OCI-LY3 (cell line): Measurements from ENCODE around the gene BCL11A.

Experiments used
- H2AFZ ChIP-seq: fragments of 200-600, 300-600 bp; shearing (Covaris generic); 2 replicates; pipeline ENCODE4 v1.6.0; 2014; ENCODE audit warnings: antibody characterized with exemption, low read depth, low read length
- H3K27ac ChIP-seq: fragments of 200-600, 300-600 bp; sonication (generic); 2 replicates; pipeline ENCODE4 v1.5.1; 2014; ENCODE audit warnings: mild to moderate bottlenecking, low read length, moderate library complexity, mixed read lengths
- H3K27me3 ChIP-seq: fragments of 200-600, 300-600 bp; sonication (generic); 2 replicates; pipeline ENCODE4 v1.6.1; 2014; ENCODE audit warnings: low read depth, low read length, mixed read lengths
- H3K36me3 ChIP-seq: fragments of 200-600, 300-600 bp; sonication (generic); replicated peaks from 2 replicates; pipeline ENCODE3; 2014; ENCODE audit warnings: low read depth, low read length, mixed read lengths
- H3K4me1 ChIP-seq: fragments of 300-600, 200-600 bp; sonication (generic); 2 replicates; pipeline ENCODE4 v1.6.1; 2014; ENCODE audit warnings: low read length, mixed read lengths
- H3K4me2 ChIP-seq: fragments of 200-600, 300-600 bp; sonication (generic); 2 replicates; pipeline ENCODE4 v1.6.1; 2014; ENCODE audit warnings: low read length, mixed read lengths
- H3K4me3 ChIP-seq: fragments of 300-600, 200-600 bp; sonication (generic); 2 replicates; pipeline ENCODE4 v1.5.1; 2014; ENCODE audit warnings: antibody characterized with exemption, mild to moderate bottlenecking, low read length, moderate library complexity
- H3K79me2 ChIP-seq: fragments of 300-600, 200-600 bp; shearing (Covaris generic); 2 replicates; pipeline ENCODE4 v1.6.1; 2014; ENCODE audit warnings: mild to moderate bottlenecking, low read length, mixed read lengths
- H3K9ac ChIP-seq: fragments of 300-600, 200-600 bp; shearing (Covaris generic); 2 replicates; pipeline ENCODE4 v1.6.0; 2014; ENCODE audit warnings: mild to moderate bottlenecking, low read length, moderate library complexity
- H3K9me3 ChIP-seq: fragments of 200-600, 300-600 bp; shearing (Covaris generic); 2 replicates; pipeline ENCODE4 v1.6.1; 2014; ENCODE audit warnings: low read length, mixed read lengths; ENCODE audit not compliant: insufficient read depth
- H4K20me1 ChIP-seq: fragments of 200-600, 300-600 bp; sonication (generic); 2 replicates; pipeline ENCODE4 v1.6.1; 2016; ENCODE audit warnings: low read length, mixed read lengths; ENCODE audit not compliant: insufficient read depth
- CTCF ChIP-seq: fragments of 200-600, 300-600 bp; sonication (generic); IDR thresholded peaks from 2 replicates; pipeline ENCODE4 v1.5.1; 2014; ENCODE audit warnings: antibody characterized with exemption, low read length, low read depth
- EZH2phosphoT487 ChIP-seq: fragments of 200-600 bp; shearing (Covaris generic); IDR thresholded peaks from 2 replicates; pipeline ENCODE4 v1.6.1; 2018; ENCODE audit warnings: antibody characterized with exemption, mixed run types, low read depth

BCL11A gene

GRCh38 chr2:60520151-60520876 is 33.1 kb downstream of the BCL11A start:
- no peak overlapping the region for H3K27ac ChIP-seq
- no peak overlapping the region for H3K4me2 ChIP-seq
- no peak overlapping the region for H3K4me3 ChIP-seq
- H4K20me1 ChIP-seq, result peaks cover 99% of the 10 kb centered on the region
- no peak overlapping the region for H2AFZ ChIP-seq
- H3K36me3 ChIP-seq, result peaks cover 82% of the 10 kb centered on the region
- TF ChIP-seq EZH2phosphoT487 (no peak), CTCF (no peak)
- no peaks in the 10 kb centered on the region for H3K9me3 ChIP-seq
- peaks cover 90% of the 10 kb centered on the region for H3K4me1 ChIP-seq
- H3K79me2 ChIP-seq, result peaks cover 100% of the 10 kb centered on the region
- no peak overlapping the region for H3K9ac ChIP-seq
- H3K27me3 ChIP-seq, result no peaks in the 10 kb centered on the region

GRCh38 chr2:60519231-60519863 is 34.1 kb downstream of the BCL11A start:
- Histone ChIP-seq H3K4me3 (no peak overlapping the region), H3K27me3 (no peaks in the 10 kb centered on the region), H3K4me2 (no peak overlapping the region), H4K20me1 (peaks cover 99% of the 10 kb centered on the region), H3K36me3 (peaks cover 79% of the 10 kb centered on the region), H2AFZ (no peak overlapping the region), H3K79me2 (peaks cover 100% of the 10 kb centered on the region), H3K27ac (no peak overlapping the region), H3K9ac (no peak overlapping the region), H3K4me1 (peaks cover 94% of the 10 kb centered on the region), H3K9me3 (no peaks in the 10 kb centered on the region)
- no peak for TF ChIP-seq CTCF
- TF ChIP-seq EZH2phosphoT487, result no peak

- H4K20me1 ChIP-seq, result peaks cover 99% of the 10 kb centered on the region
- no peak overlapping the region for H3K4me3 ChIP-seq
- no peak overlapping the region for H2AFZ ChIP-seq
- TF ChIP-seq CTCF (no peak), EZH2phosphoT487 (no peak)
- peaks cover 100% of the 10 kb centered on the region for H3K79me2 ChIP-seq
- no peaks in the 10 kb centered on the region for H3K27me3 ChIP-seq
- peaks cover 96% of the 10 kb centered on the region for H3K4me1 ChIP-seq
- H3K9me3 ChIP-seq, result no peaks in the 10 kb centered on the region
- no peak overlapping the region for H3K27ac ChIP-seq
- no peak overlapping the region for H3K9ac ChIP-seq
- peaks cover 79% of the 10 kb centered on the region for H3K36me3 ChIP-seq
- H3K4me2 ChIP-seq, result no peak overlapping the region
Observed at GRCh38 chr2:60518567-60518966, 34.9 kb downstream of the BCL11A start.

GRCh38 chr2:60517446-60517845 is 36.0 kb downstream of the BCL11A start:
- Histone ChIP-seq H3K79me2 (peaks cover 100% of the 10 kb centered on the region), H3K9ac (no peak overlapping the region), H2AFZ (no peak overlapping the region), H3K27ac (peak overlapping the region; percentile 69; the same call in 1 of the 2 replicates), H3K4me3 (no peak overlapping the region), H4K20me1 (peaks cover 99% of the 10 kb centered on the region), H3K4me1 (peaks cover 96% of the 10 kb centered on the region), H3K9me3 (no peaks in the 10 kb centered on the region), H3K27me3 (no peaks in the 10 kb centered on the region), H3K4me2 (peak overlapping the region; percentile 55; the same call in 1 of the 2 replicates), H3K36me3 (peaks cover 81% of the 10 kb centered on the region)
- TF ChIP-seq EZH2phosphoT487, result no peak
- no peak for TF ChIP-seq CTCF
